Tibial nerve (tissue), 4 donors: Measurements from ENCODE around the gene JAZF1.

Experiments used
- EP300 ChIP-seq, 2 donors: sonication (generic); formaldehyde crosslinking; IDR thresholded peaks; one replicate each; pipeline ENCODE4 v1.6.1; 2017; ENCODE audit warnings: antibody characterized with exemption in 2 of 2, mild to moderate bottlenecking in 1 of 2
- TF ChIP-seq, protein P1 (sequence below), 5 experiments: fragments of 200-600 bp in 3 of 5; fragments of 450-650 bp in 2 of 5; sonication (generic) in 3 of 5; IDR thresholded peaks; one replicate each; pipeline ENCODE4 v1.5.1; 2016 to 2019; ENCODE audit warnings: antibody characterized with exemption in 5 of 5, mild to moderate bottlenecking in 3 of 5, moderate library complexity in 2 of 5

DNA sequence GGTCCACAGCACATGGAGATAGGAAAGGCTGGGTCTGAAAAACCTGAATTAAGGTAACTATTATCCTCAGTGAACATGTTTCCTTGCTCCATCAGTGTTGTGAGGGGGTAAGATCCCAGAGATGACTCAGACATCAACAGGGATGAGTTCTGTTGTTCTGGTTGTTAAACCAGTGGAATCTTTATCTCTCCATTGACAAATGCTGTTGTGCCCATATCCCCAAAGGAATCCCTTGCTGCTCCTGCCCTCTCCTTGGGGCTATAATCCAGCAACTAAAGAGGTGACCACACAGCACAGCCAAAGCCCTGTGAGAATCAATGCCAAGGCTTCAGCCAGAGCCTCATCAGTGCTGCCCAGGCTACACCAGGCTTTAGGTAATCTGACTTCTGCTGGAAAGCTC lies 113.4 kb downstream of the JAZF1 start:
- TF ChIP-seq, protein P1, sequence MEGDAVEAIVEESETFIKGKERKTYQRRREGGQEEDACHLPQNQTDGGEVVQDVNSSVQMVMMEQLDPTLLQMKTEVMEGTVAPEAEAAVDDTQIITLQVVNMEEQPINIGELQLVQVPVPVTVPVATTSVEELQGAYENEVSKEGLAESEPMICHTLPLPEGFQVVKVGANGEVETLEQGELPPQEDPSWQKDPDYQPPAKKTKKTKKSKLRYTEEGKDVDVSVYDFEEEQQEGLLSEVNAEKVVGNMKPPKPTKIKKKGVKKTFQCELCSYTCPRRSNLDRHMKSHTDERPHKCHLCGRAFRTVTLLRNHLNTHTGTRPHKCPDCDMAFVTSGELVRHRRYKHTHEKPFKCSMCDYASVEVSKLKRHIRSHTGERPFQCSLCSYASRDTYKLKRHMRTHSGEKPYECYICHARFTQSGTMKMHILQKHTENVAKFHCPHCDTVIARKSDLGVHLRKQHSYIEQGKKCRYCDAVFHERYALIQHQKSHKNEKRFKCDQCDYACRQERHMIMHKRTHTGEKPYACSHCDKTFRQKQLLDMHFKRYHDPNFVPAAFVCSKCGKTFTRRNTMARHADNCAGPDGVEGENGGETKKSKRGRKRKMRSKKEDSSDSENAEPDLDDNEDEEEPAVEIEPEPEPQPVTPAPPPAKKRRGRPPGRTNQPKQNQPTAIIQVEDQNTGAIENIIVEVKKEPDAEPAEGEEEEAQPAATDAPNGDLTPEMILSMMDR (IDR thresholded peaks at IDR 0.05), result no peak
- TF ChIP-seq EP300 (IDR thresholded peaks at IDR 0.05), result no peak
